GM12874 (cell line): ENCODE data around the gene EID3.

Experiments
- TF ChIP-seq, protein P1 (sequence below): IDR thresholded peaks from 2 replicates; pipeline ENCODE4 v1.5.1; 2011; ENCODE audit warnings: low read depth, mild to moderate bottlenecking, control low read depth, low read length, moderate library complexity; ENCODE audit not compliant: insufficient read depth

Gene EID3

DNA sequence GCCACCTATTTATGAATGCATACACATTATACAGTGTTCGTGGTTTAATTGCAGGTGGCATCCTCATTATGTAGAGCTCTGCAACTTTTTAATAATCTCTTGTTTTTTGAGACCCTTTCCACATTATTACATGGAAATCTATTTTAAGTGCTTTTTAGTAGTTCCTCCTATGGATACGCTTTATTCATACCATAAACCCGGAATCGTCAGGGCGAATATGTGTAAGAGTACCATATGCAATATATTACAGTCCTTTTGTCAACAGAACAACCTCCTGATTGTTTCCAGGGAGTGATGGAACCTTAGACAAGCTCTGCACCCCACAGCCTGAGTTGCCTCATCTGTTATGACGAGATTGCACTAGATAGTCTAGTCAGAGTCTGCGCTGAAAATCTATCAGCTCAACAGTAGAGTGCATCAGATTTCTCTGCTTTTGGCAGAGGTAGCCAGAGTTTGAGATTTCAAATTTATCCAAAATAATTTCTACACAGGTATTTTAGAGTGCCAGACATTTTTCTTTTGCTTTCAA lies 33.6 kb downstream of the EID3 start:
- TF ChIP-seq, protein P1, sequence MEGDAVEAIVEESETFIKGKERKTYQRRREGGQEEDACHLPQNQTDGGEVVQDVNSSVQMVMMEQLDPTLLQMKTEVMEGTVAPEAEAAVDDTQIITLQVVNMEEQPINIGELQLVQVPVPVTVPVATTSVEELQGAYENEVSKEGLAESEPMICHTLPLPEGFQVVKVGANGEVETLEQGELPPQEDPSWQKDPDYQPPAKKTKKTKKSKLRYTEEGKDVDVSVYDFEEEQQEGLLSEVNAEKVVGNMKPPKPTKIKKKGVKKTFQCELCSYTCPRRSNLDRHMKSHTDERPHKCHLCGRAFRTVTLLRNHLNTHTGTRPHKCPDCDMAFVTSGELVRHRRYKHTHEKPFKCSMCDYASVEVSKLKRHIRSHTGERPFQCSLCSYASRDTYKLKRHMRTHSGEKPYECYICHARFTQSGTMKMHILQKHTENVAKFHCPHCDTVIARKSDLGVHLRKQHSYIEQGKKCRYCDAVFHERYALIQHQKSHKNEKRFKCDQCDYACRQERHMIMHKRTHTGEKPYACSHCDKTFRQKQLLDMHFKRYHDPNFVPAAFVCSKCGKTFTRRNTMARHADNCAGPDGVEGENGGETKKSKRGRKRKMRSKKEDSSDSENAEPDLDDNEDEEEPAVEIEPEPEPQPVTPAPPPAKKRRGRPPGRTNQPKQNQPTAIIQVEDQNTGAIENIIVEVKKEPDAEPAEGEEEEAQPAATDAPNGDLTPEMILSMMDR, result no peak

DNA sequence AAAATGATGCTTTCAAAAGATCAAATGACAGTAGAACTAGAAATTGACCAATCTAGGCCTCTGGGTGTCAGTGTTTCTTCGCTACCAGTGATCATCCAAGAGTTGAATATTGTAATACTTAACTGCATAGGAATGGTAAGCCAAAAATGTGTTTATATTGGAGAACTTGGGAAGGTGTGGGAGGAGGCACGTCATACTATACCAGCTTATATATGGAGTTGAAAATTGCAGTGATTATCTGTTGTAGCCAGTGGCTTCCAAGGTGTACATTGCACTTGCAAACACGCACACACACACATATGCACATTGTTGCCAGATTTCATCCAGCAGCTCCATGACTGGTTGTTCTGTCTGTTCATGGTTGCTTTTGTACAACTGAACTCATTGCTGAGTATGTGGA lies 36.1 kb downstream of the EID3 start:
- TF ChIP-seq, protein P1, result no peak

DNA sequence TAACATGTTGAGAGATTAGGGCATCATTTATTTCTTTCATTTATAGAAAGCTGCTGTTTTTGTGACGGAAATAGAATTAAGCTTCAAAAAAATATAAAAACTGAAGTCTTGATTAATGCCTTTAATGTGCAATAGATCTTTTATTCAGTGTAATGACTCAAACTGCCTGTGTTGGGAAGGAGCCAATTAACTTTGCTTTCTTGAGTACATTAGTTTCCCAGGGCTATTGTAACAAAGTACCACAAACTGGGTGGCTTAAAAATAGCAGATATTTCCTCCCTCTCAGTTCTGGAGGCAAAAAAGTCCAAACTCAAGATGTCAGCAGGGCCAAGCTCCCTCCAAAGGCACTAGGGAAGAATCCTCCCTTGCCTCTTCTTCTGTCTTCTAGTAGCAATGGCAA lies 36.6 kb downstream of the EID3 start:
- TF ChIP-seq, protein P1, result no peak

DNA sequence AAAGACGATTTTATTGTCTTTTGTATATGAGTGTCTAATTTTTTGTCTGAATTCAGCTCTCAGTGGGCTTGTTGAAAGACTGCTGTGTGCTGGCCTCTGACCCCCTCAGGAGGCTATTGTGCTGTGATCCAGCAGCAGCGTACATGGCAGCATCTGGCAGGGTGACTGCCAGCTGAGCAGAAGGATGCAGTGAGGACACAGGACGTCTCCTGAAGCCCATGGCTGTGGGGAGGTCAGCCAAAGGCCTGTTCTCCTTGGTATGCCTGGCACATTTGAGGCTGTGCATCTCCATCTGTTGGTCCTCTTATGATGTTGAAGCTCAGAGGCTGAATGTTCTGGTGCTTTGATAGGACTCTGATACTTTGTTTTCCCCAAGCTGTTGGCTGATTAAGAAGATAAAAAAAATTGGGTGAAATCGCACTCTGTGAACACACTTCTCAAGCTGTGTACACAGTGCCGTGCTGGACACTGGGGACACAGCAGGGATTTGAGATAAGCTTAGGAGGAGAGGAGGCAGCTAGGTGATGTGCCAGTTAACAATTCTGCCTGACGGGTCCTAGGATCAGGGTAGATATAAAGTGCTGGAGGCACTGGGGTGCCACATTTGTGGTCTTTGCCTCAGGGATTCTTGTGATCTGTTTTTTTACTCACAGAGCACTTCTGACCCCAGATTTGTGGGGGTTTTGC lies 37.5 kb downstream of the EID3 start:
- TF ChIP-seq, protein P1, result no peak

DNA sequence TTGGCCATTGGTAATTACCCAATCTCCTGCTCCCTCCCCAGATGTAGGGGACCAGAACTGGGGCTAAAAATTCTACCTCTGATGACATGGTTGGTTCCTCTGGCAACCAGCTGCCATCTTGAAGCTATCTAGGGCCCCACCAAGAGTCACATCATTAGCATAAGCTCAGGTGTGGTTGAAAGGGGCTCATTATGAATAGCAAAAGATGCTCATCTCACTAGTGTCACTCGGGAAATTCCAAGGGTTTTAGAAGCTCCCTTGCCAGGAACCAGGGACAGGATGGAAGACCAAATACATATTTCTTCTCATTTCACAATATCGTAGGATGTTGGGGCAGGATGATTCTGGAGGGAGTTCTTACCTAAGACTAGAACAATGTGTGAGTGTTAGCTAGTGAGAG lies 38.6 kb downstream of the EID3 start:
- TF ChIP-seq, protein P1, result no peak

DNA sequence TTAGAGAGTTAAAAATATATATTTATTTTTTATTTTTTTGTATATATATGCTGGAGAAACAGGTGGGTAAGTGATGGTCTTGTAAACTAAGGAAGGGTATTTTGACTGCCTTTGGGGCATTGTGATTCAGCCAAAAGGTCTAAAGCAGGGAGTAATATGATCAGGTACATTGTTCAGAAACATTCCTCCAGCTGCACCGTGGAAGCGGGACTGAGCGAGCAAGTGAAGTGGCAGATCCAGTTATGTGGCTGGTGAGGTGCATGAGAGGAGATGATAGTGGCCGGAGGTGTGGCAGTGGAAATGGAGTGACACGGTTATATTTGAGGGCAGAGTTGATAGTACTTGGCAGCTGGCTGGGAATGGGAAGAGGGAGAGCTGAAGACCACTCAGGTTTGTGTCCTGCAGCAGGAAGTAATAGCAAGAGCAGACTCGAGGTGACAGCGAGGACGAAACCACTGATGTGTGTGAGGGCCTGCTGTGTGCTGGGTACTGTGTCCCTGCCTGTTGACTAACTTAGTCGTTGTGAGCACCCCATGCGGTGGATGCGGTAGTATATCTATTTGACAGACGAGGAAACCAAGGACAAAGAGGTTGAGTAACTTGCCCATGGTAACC lies 39.2 kb downstream of the EID3 start:
- TF ChIP-seq, protein P1, result no peak

DNA sequence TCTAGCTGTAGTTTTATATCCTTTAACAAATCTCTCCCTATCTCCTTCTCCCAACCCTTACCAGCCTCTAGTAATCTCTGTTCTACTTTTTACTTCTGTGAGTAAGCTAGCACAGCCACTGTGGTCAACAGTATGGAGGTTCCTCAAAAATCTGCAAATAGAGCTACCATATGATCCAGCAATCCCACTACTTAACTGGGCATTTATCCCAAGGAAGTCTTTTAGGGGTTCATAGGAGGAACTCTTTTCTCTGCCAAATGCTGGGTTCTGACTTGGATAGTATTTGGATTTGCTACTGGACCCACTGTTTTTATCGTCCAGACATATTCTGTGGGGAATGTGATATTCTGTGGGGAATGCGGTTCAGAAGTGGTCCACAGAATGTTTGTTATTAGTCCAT lies 41.1 kb downstream of the EID3 start:
- TF ChIP-seq, protein P1, result no peak
